ENCODE results near the gene CCDC187.

CCDC187 gene

DNA sequence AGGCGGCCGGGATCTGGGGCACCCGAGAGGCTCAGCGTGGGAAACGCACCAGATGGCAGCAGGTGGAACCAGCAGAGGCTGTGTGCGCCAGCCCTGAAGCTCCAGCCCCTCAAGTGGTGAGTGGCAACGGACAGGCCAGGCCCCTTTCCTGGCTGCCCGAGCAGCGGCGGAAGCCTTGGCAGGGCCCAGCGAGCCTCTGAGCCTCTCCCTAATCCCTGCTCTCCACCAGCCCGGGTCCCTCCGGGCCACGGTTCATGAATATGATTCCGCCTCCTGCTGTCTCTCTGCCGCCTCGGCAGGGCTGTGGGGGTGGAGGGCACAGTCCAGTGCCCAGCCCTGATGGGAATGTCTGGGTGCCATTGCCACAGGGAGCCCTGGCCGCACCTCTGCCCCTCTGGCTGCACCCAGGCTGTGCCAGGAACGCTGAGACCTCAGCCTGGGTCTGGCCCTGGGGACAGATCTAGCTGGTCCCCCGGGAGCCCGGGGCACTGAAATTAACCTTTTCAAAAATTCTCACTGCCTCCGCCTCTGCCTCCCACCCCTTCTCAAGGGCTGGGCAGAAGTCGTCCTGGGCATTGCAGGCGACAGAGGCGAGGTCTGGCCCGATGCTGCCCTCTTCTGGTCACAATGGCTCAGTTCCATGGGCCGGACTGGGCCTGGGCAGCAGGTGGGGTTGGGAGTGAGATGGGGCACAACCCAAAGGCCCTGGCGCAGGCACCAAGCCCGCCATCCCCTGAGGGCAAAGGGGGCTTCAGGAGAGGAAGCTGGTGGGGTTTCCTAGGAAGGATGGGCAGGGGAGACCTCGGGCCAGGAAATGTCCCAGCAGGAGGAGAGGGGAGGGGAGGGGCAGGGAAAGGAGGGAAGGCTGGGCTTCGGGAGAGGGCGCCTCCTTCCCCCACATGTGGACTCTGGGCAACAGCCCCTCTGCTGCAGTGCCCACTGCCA lies 20.3 kb downstream of the CCDC187 start:
- DNase-seq (ENCODE audit: low read depth), result no peak

DNA sequence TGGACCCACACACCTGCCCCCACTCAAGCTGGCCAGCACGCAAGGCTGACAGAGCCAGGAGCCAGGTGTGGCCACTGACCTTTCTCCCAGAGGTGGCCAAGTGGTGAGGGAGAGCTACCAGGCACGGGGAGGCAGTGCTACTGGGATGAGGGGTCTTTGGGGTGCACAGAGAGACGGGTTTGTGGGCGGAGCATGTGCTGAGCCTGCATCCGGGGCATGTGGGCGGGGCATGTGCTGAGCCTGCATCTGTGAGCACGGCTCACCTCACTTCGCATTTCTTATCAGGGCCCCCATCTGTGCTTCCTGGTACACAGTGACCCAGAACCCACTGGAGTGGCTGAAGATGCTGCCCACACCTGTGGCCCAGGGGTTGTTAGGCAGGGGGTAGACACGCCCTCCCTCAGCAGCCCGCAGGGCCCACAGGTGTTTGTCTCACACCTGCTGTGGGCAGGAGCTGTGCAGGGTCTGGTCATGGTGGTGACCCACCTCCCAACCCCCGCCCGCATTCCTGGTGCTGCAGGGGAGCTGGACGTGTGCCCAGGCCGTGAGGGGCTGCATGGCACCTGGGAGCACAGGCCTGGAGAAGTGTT lies 21.5 kb downstream of the CCDC187 start:
- no peak for DNase-seq (ENCODE audit: low read depth)

- DNase-seq (ENCODE audit: low read depth), result no peak
These were observed 22.2 kb downstream of the CCDC187 start for GRCh38 chr9:136281421-136282271.

GRCh38 chr9:136280535-136281315 lies 23.2 kb downstream of the CCDC187 start:
- no peak for DNase-seq (ENCODE audit: low read depth)

DNA sequence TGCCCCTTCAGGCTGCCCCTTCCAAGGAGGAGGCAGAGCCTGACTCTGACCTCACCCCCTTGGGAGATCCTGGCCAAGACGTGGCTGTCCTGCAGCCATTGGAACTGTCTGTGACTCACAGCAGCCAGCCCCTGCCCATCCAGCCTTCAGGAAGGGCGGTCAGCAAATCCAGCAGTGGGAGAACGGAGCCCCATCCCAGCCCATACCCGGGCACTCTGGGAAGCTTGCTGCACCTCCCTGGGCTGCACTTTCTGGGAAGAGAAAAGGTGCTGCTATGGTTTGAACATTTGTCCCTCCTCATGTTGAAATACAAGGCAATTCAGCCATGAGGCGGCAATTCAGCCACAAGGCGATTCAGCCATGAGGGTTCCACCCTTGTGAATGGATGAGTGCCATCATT lies 24.4 kb downstream of the CCDC187 start:
- DNase-seq (ENCODE audit: low read depth), result no peak

- no peak for DNase-seq (ENCODE audit: low read depth)
These were observed 25.0 kb downstream of the CCDC187 start for GRCh38 chr9:136278894-136279293.

- DNase-seq (ENCODE audit: low read depth), result no peak
These were observed 25.7 kb downstream of the CCDC187 start for GRCh38 chr9:136278221-136278620.

DNA sequence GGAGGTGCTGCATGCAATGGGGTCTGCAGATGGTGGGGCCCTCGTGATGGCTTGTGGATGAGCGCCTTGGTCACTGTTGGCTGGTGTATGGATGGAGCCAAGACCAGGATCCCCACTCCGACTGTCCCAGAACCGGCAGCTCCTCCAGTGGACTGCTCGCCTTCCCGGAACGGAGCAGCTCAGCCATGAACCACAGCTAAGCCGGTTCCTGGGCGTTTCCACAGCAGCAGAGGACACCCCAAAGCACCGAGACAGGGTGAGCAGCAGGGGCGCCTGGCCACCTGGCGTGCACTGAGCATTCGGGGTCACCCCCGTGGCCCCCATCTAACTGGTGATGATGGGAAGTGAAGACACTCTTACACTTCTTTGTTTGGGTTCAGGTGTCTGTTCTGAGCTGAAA lies 26.1 kb downstream of the CCDC187 start:
- DNase-seq (ENCODE audit: low read depth), result no peak

DNA sequence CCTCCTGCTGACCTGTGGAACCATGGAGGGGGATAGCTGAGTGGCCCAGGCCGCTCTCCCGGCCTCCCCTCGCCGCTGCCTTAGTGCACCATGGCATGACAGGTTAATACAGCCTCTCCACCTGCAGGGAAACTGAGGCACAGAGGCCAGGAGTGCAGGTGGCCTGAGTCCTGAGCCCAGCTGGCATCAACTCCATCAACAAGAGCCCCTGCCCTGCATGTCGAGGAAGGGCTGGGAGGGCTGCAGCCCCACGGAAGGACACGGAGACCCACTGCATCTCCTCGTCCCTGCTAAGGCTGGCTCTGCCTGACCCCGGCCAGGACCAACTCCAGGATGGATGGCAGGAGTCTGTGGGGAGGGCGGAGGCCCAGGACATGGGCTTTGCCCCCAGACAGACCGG lies 27.2 kb downstream of the CCDC187 start:
- DNase-seq (ENCODE audit: low read depth), result no peak

DNA sequence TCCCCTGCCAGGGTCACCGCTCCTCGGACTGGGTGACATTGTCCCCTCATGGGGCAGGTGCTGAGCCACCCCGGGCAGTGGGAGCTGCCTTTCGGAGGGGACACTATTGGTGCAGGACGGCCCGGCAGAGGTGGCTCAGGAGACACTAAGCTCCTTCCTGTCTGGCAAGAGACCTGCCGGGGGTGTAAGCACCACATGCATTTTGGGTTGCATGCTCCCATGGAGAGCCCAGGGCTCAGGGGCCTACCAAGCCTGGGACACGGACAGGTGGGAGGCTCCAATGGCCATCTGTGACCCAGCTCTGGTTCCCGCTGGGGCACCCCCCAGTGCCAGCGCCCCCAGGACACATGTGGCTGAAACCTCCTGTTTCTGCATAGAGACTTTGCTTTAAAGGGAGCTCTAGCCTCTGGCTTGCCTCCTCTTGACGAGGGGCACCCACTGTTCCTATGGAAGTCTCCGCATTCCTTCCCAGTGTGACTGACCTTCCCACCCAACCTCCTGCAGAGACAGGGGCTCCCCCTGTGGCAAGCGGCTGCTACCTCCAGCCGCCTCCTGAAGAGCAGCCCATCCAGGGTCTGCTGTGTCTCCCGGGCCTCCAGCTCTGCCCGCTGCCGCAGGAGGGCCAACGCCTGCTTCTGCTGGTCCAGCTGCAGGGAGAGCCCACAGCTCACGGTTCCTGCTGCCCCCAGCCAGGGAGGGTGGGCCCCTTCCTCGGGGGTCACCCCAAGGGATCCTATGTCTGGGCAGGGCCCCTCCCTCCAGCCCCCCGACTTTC lies 28.1 kb downstream of the CCDC187 start:
- no peak for DNase-seq (ENCODE audit: low read depth)

- no peak for DNase-seq (ENCODE audit: low read depth)
These were observed 28.9 kb downstream of the CCDC187 start for GRCh38 chr9:136274786-136275654.

GRCh38 chr9:136273921-136274785 lies 29.7 kb downstream of the CCDC187 start:
- no peak for DNase-seq (ENCODE audit: low read depth)

DNA sequence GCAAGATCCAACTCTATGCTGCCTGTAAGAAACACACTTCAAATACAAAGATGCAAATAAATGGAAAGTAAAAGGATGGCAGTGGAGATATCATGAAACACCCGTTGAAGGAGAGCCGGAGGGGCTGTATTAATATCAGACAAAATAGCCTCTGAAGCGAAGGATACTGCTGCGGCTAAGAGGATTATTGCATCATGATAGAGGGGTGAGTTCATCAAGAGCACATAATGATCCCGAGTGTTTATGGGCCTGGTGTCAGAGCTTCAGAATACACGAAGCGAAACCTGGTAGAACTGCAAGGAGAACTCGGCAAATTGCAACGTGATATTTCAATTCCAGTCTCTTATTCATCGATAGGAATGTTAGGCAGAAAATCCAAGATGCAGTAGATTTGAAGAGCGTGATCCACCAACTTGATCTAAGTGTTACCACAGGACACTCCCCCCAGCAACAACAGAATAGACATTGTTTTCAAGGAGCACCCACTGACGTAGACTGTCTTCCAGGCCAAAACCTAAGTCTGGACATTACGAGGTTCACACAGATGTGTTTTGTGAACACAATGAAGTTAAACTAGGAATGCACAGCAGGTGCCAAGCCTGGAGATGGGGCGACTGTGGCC lies 30.5 kb downstream of the CCDC187 start:
- no peak for DNase-seq (ENCODE audit: low read depth)

DNA sequence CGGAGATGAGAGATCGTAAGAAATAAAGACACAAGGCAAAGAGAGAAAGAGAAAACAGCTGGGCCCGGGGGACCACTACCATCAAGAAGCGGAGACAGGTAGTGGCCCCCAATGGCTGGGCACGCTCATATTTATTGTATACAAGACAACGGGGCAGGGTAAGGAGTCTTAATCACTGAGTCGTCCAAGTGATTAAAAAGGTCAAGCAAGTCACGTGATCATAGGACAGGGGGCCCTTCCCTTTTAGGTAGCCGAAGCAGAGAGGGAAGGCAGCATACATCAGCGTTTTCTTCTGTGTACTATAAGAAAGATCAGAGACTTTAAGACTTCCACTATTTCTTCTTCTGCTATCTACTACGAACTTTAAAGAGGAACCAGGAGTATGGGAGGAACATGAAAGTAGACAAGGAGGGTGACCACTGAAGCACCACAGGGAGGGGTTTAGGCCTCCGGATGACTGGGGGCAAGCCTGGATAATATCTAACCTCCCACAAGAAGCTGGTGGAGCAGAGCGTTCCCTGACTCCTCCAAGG lies 33.7 kb downstream of the CCDC187 start:
- DNase-seq (ENCODE audit: low read depth), result no peak

- no peak for DNase-seq (ENCODE audit: low read depth)
These were observed 35.2 kb downstream of the CCDC187 start for GRCh38 chr9:136268735-136269134.

GRCh38 chr9:136268318-136268717 lies 35.6 kb downstream of the CCDC187 start:
- DNase-seq (ENCODE audit: low read depth), result no peak

DNA sequence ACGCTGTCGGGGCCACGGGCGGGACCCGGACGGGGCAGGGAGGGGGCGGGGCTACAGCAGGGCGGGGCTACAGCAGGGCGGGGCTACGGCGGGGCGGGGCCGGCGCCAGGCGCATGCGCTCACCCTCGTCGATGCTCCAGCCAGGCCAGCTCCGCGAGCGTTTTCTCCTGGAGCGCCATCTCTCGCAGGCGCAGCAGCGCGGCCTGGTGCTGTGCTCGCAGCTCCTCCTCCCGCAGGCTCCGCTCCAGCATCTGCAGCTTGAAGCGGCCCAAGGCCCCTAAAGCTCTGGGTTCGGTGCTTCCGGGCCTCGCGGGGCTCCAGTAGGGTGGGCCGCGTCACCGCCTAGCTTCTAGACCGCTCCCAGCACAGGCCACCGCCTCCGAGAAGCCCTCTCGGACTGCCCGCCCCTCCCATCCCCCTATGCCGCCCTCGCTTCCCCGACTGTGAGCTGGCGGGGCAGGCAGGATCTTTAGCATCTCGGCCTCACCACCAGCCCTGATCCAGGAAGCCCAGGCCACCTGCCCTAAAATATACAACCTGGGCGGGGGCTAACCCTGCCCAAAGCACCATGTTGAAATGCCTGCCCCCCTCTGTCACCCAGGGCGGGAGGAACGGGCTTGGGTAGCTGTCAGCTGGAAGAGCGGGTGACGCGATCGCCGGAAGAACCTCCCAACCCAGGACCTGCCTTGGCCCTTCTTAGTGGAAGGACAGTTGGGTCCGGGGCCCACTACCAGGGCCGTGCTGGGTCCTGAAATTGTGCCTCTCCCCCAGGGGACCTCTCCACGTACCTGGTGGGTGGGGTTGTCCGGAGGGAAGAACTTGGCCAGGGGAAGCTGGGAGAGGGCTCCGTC lies 36.4 kb downstream of the CCDC187 start:
- DNase-seq (ENCODE audit: low read depth), result no peak
